Esophagus muscularis mucosa (tissue), 4 donors: ENCODE measurements around the gene TMTC3. TPM values are rescaled to one million over a fixed set of nuclear protein-coding genes. Genes with fewer than 3 reads are reported as not detected.

Source experiments
- DNase-seq: peaks from one replicate; pipeline ENCODE4 v3.0.0-alpha.2; 2017; ENCODE audit errors: extremely low spot score
- H3K27ac ChIP-seq, 4 donors: fragments of 200-600 bp; sonication (generic); replicated peaks in 1 of 4; 1 replicate in 3 of 4; 2 replicates in 1 of 4; pipeline ENCODE4 v1.5.1; 2016 to 2019; ENCODE audit warnings: mild to moderate bottlenecking in 1 of 4
- H3K27me3 ChIP-seq, 4 donors: fragments of 200-600 bp; sonication (generic); one replicate each; pipeline versions ENCODE4 v1.5.1 to v1.6.0; 2016 to 2019
- H3K36me3 ChIP-seq, 4 donors: fragments of 200-600 bp; sonication (generic); one replicate each; pipeline ENCODE4 v1.5.1; 2016 to 2019
- H3K4me1 ChIP-seq, 4 donors: fragments of 200-600 bp; sonication (generic); one replicate each; pipeline ENCODE4 v1.5.1; 2016 to 2019
- H3K4me3 ChIP-seq, 4 donors: fragments of 200-600 bp; sonication (generic); 1 replicate in 2 of 4; 2 replicates in 2 of 4; pipeline ENCODE4 v1.5.1; 2016 to 2019; ENCODE audit warnings: mild to moderate bottlenecking in 4 of 4, moderate library complexity in 1 of 4
- H3K9me3 ChIP-seq, 4 donors: fragments of 200-600 bp; sonication (generic); 1 replicate in 3 of 4; 2 replicates in 1 of 4; pipeline ENCODE4 v1.5.1; 2016 to 2019
- EP300 ChIP-seq: sonication (generic); formaldehyde crosslinking; IDR thresholded peaks from one replicate; pipeline ENCODE4 v1.6.1; 2017; ENCODE audit warnings: antibody characterized with exemption
- POLR2A ChIP-seq: fragments of 450-650 bp; IDR thresholded peaks from one replicate; pipeline ENCODE4 v1.6.1; 2017; ENCODE audit warnings: antibody characterized with exemption, moderate library complexity, mild to moderate bottlenecking, low read depth
- POLR2AphosphoS5 ChIP-seq, 2 donors: sonication (generic); formaldehyde crosslinking; IDR thresholded peaks; one replicate each; pipeline ENCODE4 v1.6.1; 2017; ENCODE audit warnings: antibody characterized with exemption in 2 of 2
- WGBS: methylation state at CpG from one replicate; pipeline ENCODE4 v1.1.5; 2018; 5-methylcytosine and 5-hydroxymethylcytosine counted together
- intact Hi-C: fragments of 100-400 bp; cut with DNase I; formaldehyde crosslinking; loops from one replicate; pipeline ENCODE4 v1.15.1; 2023
- total RNA-seq, 4 donors: library from RNA; depleted of rRNA; stranded (reverse); fragments of >200 nt; gene quantifications; one replicate each; pipeline versions ENCODE4 v1.1.0 to v1.2.1, GENCODE V29; 2016
- TF ChIP-seq, protein P1 (sequence below), 3 experiments: fragments of 200-600 bp in 2 of 3; fragments of 450-650 bp in 1 of 3; sonication (generic) in 2 of 3; IDR thresholded peaks; one replicate each; pipeline ENCODE4 v1.5.1; 2017 to 2019; ENCODE audit warnings: antibody characterized with exemption in 3 of 3, mild to moderate bottlenecking in 2 of 3, moderate library complexity in 1 of 3

The TMTC3 gene
- total RNA-seq, 4 donors from 2014 or later, result 16.9 to 22.2 (median 18.3) TPM

GRCh38 chr12:88144546-88145468 is 2.7 kb downstream of the TMTC3 start:
- intact Hi-C loops, result loop anchor here (5.0 kb wide), 1 partner anchor 1562 kb away; the partner anchor contains the start of gene ATP2B1
- no peak overlapping the region for H3K27ac ChIP-seq
- H3K4me1 ChIP-seq, result peaks cover 4 to 44% (median 36%) of the 10 kb centered on the region in 4 donors
- H3K36me3 ChIP-seq, result peaks cover 0 to 9% (median under 1%) of the 10 kb centered on the region in 4 donors
- 93% methylated on average over 3 of the region's 3 CpGs for WGBS
- no peak for TF ChIP-seq EP300
- TF ChIP-seq, protein P1, sequence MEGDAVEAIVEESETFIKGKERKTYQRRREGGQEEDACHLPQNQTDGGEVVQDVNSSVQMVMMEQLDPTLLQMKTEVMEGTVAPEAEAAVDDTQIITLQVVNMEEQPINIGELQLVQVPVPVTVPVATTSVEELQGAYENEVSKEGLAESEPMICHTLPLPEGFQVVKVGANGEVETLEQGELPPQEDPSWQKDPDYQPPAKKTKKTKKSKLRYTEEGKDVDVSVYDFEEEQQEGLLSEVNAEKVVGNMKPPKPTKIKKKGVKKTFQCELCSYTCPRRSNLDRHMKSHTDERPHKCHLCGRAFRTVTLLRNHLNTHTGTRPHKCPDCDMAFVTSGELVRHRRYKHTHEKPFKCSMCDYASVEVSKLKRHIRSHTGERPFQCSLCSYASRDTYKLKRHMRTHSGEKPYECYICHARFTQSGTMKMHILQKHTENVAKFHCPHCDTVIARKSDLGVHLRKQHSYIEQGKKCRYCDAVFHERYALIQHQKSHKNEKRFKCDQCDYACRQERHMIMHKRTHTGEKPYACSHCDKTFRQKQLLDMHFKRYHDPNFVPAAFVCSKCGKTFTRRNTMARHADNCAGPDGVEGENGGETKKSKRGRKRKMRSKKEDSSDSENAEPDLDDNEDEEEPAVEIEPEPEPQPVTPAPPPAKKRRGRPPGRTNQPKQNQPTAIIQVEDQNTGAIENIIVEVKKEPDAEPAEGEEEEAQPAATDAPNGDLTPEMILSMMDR (IDR thresholded peaks at IDR 0.05), result no peak
- no peak for TF ChIP-seq POLR2AphosphoS5 (IDR thresholded peaks at IDR 0.05)
- no peak for TF ChIP-seq POLR2A
- no peaks in the 10 kb centered on the region for H3K9me3 ChIP-seq
- no peak for DNase-seq
- H3K27me3 ChIP-seq, result no peaks in the 10 kb centered on the region
- no peak overlapping the region for H3K4me3 ChIP-seq

DNA sequence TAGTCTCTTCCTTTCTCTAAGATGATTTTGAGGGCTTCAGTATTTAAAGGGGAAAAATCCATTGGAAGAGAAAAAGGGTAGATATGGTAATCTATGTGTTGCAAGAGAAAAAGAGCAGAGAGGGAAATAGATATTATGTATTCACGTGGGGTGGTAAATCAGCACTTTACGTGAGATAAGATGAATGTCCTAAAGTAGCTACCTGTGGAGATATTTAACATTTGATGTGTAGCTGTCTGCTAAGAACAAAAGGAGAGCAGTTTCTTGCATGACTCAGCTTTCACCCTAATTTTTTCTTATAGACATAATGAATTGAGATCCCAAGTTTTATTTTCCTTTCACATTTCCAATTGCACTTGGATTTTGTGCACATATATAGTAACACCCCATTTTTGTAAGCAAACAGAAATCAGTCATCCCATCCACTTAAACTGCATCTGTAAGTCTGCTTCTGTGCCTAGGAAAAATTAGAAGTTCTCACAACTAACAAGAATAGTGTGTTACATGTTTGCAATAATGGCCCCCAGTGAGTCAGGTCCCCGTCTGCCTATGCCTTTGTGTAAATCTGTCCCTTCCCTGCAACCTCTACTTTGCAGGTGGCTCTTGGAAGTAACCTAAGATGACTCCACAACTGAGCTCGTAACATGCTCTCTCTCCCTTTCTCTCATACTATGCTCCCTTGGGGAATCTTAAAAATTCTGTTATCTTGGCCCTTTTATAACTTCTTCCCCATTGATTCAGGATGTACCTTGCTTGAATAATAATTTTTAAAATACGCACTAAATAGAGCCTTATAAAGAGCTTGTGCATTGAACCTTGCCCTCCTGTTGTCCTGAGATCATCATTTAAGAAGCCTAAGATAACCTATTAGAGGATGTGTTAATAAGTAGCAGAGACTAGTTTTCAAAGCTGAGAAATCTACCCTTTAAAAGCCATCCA is 3.7 kb downstream of the TMTC3 start:
- Histone ChIP-seq H3K9me3 (no peaks in the 10 kb centered on the region), H3K27me3 (no peaks in the 10 kb centered on the region), H3K4me1 (peaks cover 4 to 44% (median 36%) of the 10 kb centered on the region in 4 donors), H3K36me3 (peaks cover 0 to 16% (median 0%) of the 10 kb centered on the region in 4 donors), H3K4me3 (no peak overlapping the region), H3K27ac (no peak overlapping the region)
- no peak for DNase-seq
- TF ChIP-seq, protein P1 (IDR thresholded peaks at IDR 0.05), result no peak
- TF ChIP-seq POLR2AphosphoS5 (IDR thresholded peaks at IDR 0.05), result no peak
- no peak for TF ChIP-seq EP300
- 84% methylated on average over 5 of the region's 5 CpGs for WGBS
- intact Hi-C loops, result no loop called here

- 98% methylated on average over 2 of the region's 2 CpGs for WGBS
- Histone ChIP-seq H3K4me1 (peaks cover 0 to 21% (median 13%) of the 10 kb centered on the region in 4 donors), H3K9me3 (no peaks in the 10 kb centered on the region), H3K36me3 (peaks cover 0 to 16% (median 0%) of the 10 kb centered on the region in 4 donors), H3K27ac (no peak overlapping the region), H3K27me3 (no peaks in the 10 kb centered on the region), H3K4me3 (no peak overlapping the region)
- intact Hi-C loops, result loop anchor here (5.0 to 10.0 kb wide), 2 partner anchors 425 to 842 kb away; no protein-coding TSS in a partner anchor
- TF ChIP-seq, protein P1 (IDR thresholded peaks at IDR 0.05), result no peak
- no peak for TF ChIP-seq POLR2A
- TF ChIP-seq POLR2AphosphoS5 (IDR thresholded peaks at IDR 0.05), result no peak
- no peak for TF ChIP-seq EP300
- no peak for DNase-seq
Measured at GRCh38 chr12:88150063-88150462, 8.0 kb downstream of the TMTC3 start.

DNA sequence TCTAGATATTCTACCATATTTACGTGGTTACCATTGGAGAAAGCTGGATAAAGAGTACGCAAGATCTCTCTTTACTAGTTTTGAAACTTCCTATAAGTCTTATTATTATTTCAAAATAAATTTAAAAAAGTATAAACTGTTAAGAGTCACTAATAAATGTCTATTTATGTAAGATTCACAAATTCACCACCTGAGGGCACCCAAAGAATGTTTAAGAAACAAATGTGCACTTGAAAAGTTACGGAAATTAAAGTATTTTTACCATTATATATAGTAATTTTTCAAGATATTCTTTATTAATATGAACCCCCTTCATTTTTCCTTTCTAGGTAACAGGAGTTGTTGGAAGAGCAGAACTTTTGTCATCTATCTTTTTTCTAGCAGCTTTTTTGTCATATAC is 11.9 kb downstream of the TMTC3 start:
- Histone ChIP-seq H3K27ac (no peak overlapping the region), H3K36me3 (peaks cover 0 to 20% (median 0%) of the 10 kb centered on the region in 4 donors), H3K4me3 (no peak overlapping the region), H3K9me3 (no peaks in the 10 kb centered on the region), H3K27me3 (no peaks in the 10 kb centered on the region), H3K4me1 (peaks cover 0 to 18% (median 4%) of the 10 kb centered on the region in 4 donors)
- intact Hi-C loops, result loop anchor here (5.0 to 10.0 kb wide), 2 partner anchors 421 to 838 kb away; no protein-coding TSS in a partner anchor
- WGBS, result 70% methylated on average over 3 of the region's 3 CpGs
- DNase-seq, result no peak
- TF ChIP-seq POLR2A (no peak), POLR2AphosphoS5 (IDR thresholded peaks at IDR 0.05) (no peak), EP300 (no peak)
- TF ChIP-seq, protein P1 (IDR thresholded peaks at IDR 0.05), result peak; percentile 34 to 50 (median 42)
